Psoas muscle (tissue), 8 donors: ENCODE measurements around the gene SUPT5H. TPM values are rescaled to one million over a fixed set of nuclear protein-coding genes. Genes with fewer than 3 reads are reported as not detected.

Source experiments
- ATAC-seq, 4 donors: fragments of 200-7000 bp; cut with Tn5 transposase; one replicate each; pipeline ENCODE4 v1.9.1; 2020; ENCODE audit warnings: moderate library complexity in 3 of 4, mild to moderate bottlenecking in 2 of 4
- DNase-seq, 2 donors: peaks; one replicate each; pipeline ENCODE4 v3.0.0-alpha.2; 2020
- H3K27ac ChIP-seq: fragments of 200-600 bp; one replicate; pipeline ENCODE4 v1.8.0; 2022
- H3K27me3 ChIP-seq, 3 donors: fragments of 200-600 bp in 1 of 3; one replicate each; pipeline versions ENCODE4 v1.6.1 to v1.8.0; 2013 to 2022; ENCODE audit warnings: low read length in 2 of 3, mild to moderate bottlenecking in 2 of 3, moderate library complexity in 1 of 3; ENCODE audit not compliant: insufficient read depth in 3 of 3
- H3K36me3 ChIP-seq, 2 donors: fragments of 200-600 bp in 1 of 2; one replicate each; pipeline versions ENCODE4 v1.6.1 to v1.8.0; 2013 to 2022; ENCODE audit warnings: low read depth in 1 of 2, mild to moderate bottlenecking in 1 of 2, moderate library complexity in 1 of 2; ENCODE audit not compliant: insufficient read depth in 1 of 2
- H3K4me1 ChIP-seq: fragments of 200-600 bp; one replicate; pipeline ENCODE4 v1.8.0; 2022
- H3K4me3 ChIP-seq: fragments of 200-600 bp; one replicate; pipeline ENCODE4 v1.8.0; 2022; ENCODE audit warnings: mild to moderate bottlenecking
- H3K9me3 ChIP-seq: fragments of 200-600 bp; one replicate; pipeline ENCODE4 v1.8.0; 2022
- CTCF ChIP-seq: fragments of 200-600 bp; IDR thresholded peaks from one replicate; pipeline ENCODE4 v1.8.0; 2022; ENCODE audit warnings: antibody characterized with exemption
- WGBS, 3 donors: extraction: QIAGEN DNeasy Blood & Tissue Kit; methylation state at CpG; one replicate each; pipeline versions ENCODE4 v1.1.6 to v1.1.7; 2013; 5-methylcytosine and 5-hydroxymethylcytosine counted together
- intact Hi-C, 2 donors: fragments of 100-400 bp; cut with DNase I; formaldehyde crosslinking; loops; one replicate each; pipeline versions ENCODE4 v1.11.0 to v1.14.2; 2022
- polyA plus RNA-seq, 3 donors: library from polyadenylated mRNA; stranded (reverse); fragments of 200-250 nt; gene quantifications; one replicate each; pipeline ENCODE4 v1.2.3, GENCODE V29; 2013
- total RNA-seq, 4 donors: library from RNA; stranded (reverse); fragmentation: NEBNext Ultra II Directional in 2 of 4; extraction: Animal tissue kit (Norgen Biotek cat#: 25700) in 2 of 4; gene quantifications; one replicate each; pipeline versions ENCODE4 v1.2.1 to v1.2.4, GENCODE V29; 2021 to 2023
- donor health status: healthy with polysubstance abuse.
- donor health status: DM: no; HTN: no; CAD: no; lungs with moderate emphysema.
- donor health status: Bipolar disorder and iron deficiency.
- donor health status: healthy.
- donor health status: DM: yes; HTN: yes; CAD: no.
- donor health status: DM: no; HTN: no; CAD: no.
- donor health status: DM: no; HTN: no; CAD: no.
- donor health status: DM: yes; HTN: yes; CAD: no.

SUPT5H gene
- total and polyA plus RNA-seq, 7 donors: 60.7 to 97.1 (median 82.7) TPM

- Histone ChIP-seq H3K36me3 (peaks cover 0 to 56% of the 10 kb centered on the region in 2 donors), H3K9me3 (no peaks in the 10 kb centered on the region), H3K4me1 (peaks cover 10% of the 10 kb centered on the region), H3K27me3 (no peaks in the 10 kb centered on the region), H3K4me3 (no peak overlapping the region), H3K27ac (no peak overlapping the region)
- 43 to 54% (median 54%) methylated on average over 6 of the region's 6 CpGs for WGBS, 3 donors
- DNase-seq (no peak), ATAC-seq (no peak)
- no peak for TF ChIP-seq CTCF
- intact Hi-C loops: no loop called here
Measured at GRCh38 chr19:39483141-39483540, 37.8 kb downstream of the SUPT5H start.

GRCh38 chr19:39489756-39490155, 44.4 kb downstream of the SUPT5H start:
- no peak overlapping the region for H3K27ac ChIP-seq
- TF ChIP-seq CTCF: no peak
- no peak overlapping the region for H3K4me3 ChIP-seq
- H3K9me3 ChIP-seq: no peaks in the 10 kb centered on the region
- no peaks in the 10 kb centered on the region for H3K4me1 ChIP-seq
- no peaks in the 10 kb centered on the region for H3K27me3 ChIP-seq
- ATAC-seq (no peak), DNase-seq (no peak)
- 70 to 72% (median 72%) methylated on average over 10 of the region's 10 CpGs for WGBS, 3 donors
- H3K36me3 ChIP-seq: peaks cover 13 to 76% of the 10 kb centered on the region in 2 donors
- intact Hi-C loops: no loop called here

- Histone ChIP-seq H3K4me3 (no peak overlapping the region), H3K9me3 (no peaks in the 10 kb centered on the region), H3K4me1 (no peaks in the 10 kb centered on the region), H3K27me3 (peaks cover 0 to 14% (median 0%) of the 10 kb centered on the region in 3 donors), H3K27ac (no peak overlapping the region), H3K36me3 (peaks cover 13 to 52% of the 10 kb centered on the region in 2 donors)
- DNase-seq: no peak
- ATAC-seq: no peak
- 89 to 93% (median 91%) methylated on average over 6 of the region's 6 CpGs for WGBS, 3 donors
- intact Hi-C loops: no loop called here
- TF ChIP-seq CTCF: no peak
Measured at GRCh38 chr19:39492225-39492624, 46.8 kb downstream of the SUPT5H start.

GRCh38 chr19:39492788-39493187, 47.4 kb downstream of the SUPT5H start:
- Histone ChIP-seq H3K4me3 (no peak overlapping the region), H3K36me3 (peaks cover 13 to 46% of the 10 kb centered on the region in 2 donors), H3K27ac (no peak overlapping the region), H3K9me3 (no peaks in the 10 kb centered on the region), H3K27me3 (peaks cover 0 to 20% (median 2%) of the 10 kb centered on the region in 3 donors), H3K4me1 (peaks cover 3% of the 10 kb centered on the region)
- ATAC-seq (no peak), DNase-seq (no peak)
- TF ChIP-seq CTCF: no peak
- intact Hi-C loops: no loop called here
- 73 to 80% (median 75%) methylated on average over 2 to 3 of the region's 3 CpGs for WGBS, 3 donors

GRCh38 chr19:39494661-39495060, 49.3 kb downstream of the SUPT5H start:
- DNase-seq (no peak), ATAC-seq (no peak)
- Histone ChIP-seq H3K9me3 (no peaks in the 10 kb centered on the region), H3K4me3 (no peak overlapping the region), H3K27me3 (peaks cover 0 to 38% (median 12%) of the 10 kb centered on the region in 3 donors), H3K4me1 (peaks cover 18% of the 10 kb centered on the region), H3K27ac (no peak overlapping the region), H3K36me3 (peaks cover 7 to 27% of the 10 kb centered on the region in 2 donors)
- intact Hi-C loops: loop anchor here in 1 of 2 donors (5.0 kb wide), 1 partner anchor 38 kb away; the partner anchor contains the start of gene EID2B
- 73 to 76% (median 75%) methylated on average over 5 of the region's 5 CpGs for WGBS, 3 donors
- no peak for TF ChIP-seq CTCF
